ENCODE measurements around the gene TTC16.

Gene TTC16

GRCh38 chr9:127715470-127716337 is at the start of gene TTC16, which contains the start of gene PTRH1:
Gene TTC16 (plus strand): TSS chr9:127716079. CDS start chr9:127716146, 67 bp downstream.
Gene PTRH1 (minus strand): TSS chr9:127715663. CDS start chr9:127715639, 24 bp downstream.
- peak; percentile 99 for DNase-seq

- no peak for DNase-seq
Observed at GRCh38 chr9:127667127-127667844, 48.6 kb upstream of the TTC16 start.

GRCh38 chr9:127667906-127668305 is 48.0 kb upstream of the TTC16 start:
- DNase-seq, result no peak

- DNase-seq, result no peak
Observed at GRCh38 chr9:127673234-127673633, 42.6 kb upstream of the TTC16 start.

GRCh38 chr9:127676638-127677037 is 39.2 kb upstream of the TTC16 start:
- DNase-seq, result no peak

- no peak for DNase-seq
Observed at GRCh38 chr9:127679506-127679905, 36.4 kb upstream of the TTC16 start.

- no peak for DNase-seq
Observed at GRCh38 chr9:127680226-127680625, 35.7 kb upstream of the TTC16 start.

GRCh38 chr9:127680846-127681245 is 35.0 kb upstream of the TTC16 start:
- DNase-seq, result no peak

- DNase-seq, result no peak
Observed at GRCh38 chr9:127682351-127683136, 33.3 kb upstream of the TTC16 start.

GRCh38 chr9:127683723-127684122 is 32.2 kb upstream of the TTC16 start:
- no peak for DNase-seq

- DNase-seq, result no peak
Observed at GRCh38 chr9:127684576-127684975, 31.3 kb upstream of the TTC16 start.

GRCh38 chr9:127686461-127687393 is 29.2 kb upstream of the TTC16 start:
- no peak for DNase-seq

- no peak for DNase-seq
Observed at GRCh38 chr9:127689329-127690000, 26.4 kb upstream of the TTC16 start.

GRCh38 chr9:127690735-127691134 is 25.1 kb upstream of the TTC16 start:
- no peak for DNase-seq

GRCh38 chr9:127692071-127692470 is 23.8 kb upstream of the TTC16 start:
- no peak for DNase-seq

- no peak for DNase-seq
Observed at GRCh38 chr9:127693143-127693542, 22.7 kb upstream of the TTC16 start.

GRCh38 chr9:127693697-127694096 is 22.2 kb upstream of the TTC16 start:
- no peak for DNase-seq

- no peak for DNase-seq
Observed at GRCh38 chr9:127694890-127695720, 20.8 kb upstream of the TTC16 start.

GRCh38 chr9:127697575-127697974 is 18.3 kb upstream of the TTC16 start:
- no peak for DNase-seq

- DNase-seq, result no peak
Observed at GRCh38 chr9:127698386-127698785, 17.5 kb upstream of the TTC16 start.
